Daoy (cell line): ENCODE data around the gene TXNRD3. TPM values are rescaled to one million over a fixed set of nuclear protein-coding genes. Genes with fewer than 3 reads are reported as not detected.

Experiments used
- DNase-seq: peaks from one replicate; pipeline ENCODE4 v3.0.0-alpha.2; 2015; ENCODE audit warnings: low read depth
- total RNA-seq: library from RNA; depleted of rRNA; stranded (reverse); fragments of >200 nt; shearing (Covaris generic); gene quantifications from 2 replicates; pipeline ENCODE4 v1.2.3, GENCODE V29; 2014

Gene TXNRD3
- total RNA-seq, 1 experiment from 2014 or later = 4.6 TPM

DNA sequence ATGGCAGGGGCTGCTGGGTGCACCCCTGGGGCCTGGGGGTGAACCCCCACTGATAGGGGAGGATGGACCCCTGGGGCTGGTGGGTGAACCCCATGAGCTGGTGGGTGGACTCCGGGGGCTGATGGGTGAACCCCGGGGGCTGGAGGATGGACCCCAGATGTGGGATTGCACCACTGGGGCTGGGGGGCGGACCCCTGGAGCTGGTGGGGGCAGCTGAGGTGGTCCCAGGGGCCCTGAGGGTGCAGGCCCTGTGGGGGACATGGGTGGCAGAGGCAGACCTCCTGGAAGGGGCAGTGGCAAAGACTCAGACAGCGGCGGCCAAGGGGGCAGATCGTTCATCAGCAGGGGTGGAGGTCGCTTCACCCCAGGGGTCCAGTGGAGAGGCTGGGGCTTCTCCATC is 17.4 kb upstream of the TXNRD3 start:
- no peak for DNase-seq

- no peak for DNase-seq
Measured at GRCh38 chr3:126671521-126671920, 16.6 kb upstream of the TXNRD3 start.

- no peak for DNase-seq
Measured at GRCh38 chr3:126668450-126669401, 13.8 kb upstream of the TXNRD3 start.

GRCh38 chr3:126667631-126668449 is 12.9 kb upstream of the TXNRD3 start:
- no peak for DNase-seq

- no peak for DNase-seq
Measured at GRCh38 chr3:126666658-126667528, 12.0 kb upstream of the TXNRD3 start.

DNA sequence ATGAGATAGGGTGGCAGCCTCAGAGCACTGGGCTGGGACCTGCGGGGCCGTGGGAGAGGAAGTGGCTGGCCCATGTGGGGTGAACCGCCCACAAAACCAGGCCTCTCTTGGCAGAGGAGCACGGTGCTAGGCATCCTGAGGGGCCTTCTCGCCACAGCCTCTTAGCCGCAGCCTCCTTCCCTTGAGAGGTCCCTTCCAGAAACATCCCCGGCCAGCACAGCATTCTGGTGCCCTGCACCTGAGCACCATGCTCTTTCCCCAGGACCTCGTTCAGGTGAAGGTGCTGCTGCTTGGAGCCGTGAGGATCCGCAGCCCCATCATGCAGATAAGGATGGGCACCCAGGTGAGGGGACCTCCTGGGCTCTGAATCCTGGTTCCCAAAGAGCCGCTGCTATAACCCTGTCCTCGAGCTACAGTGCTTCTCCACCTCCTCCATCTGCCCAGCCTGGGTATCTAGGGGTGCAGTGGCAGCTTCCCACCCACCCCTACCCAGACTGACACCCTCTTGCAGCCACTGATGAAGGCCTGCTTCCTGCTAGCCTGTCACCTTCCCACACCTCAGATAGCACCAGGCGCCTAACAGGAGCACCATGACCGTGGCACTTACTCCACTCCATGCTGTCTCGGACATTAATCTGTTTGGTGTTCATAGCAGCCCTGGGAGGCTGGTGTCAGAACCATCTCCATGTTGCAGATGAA is 11.2 kb upstream of the TXNRD3 start:
- DNase-seq = no peak

DNA sequence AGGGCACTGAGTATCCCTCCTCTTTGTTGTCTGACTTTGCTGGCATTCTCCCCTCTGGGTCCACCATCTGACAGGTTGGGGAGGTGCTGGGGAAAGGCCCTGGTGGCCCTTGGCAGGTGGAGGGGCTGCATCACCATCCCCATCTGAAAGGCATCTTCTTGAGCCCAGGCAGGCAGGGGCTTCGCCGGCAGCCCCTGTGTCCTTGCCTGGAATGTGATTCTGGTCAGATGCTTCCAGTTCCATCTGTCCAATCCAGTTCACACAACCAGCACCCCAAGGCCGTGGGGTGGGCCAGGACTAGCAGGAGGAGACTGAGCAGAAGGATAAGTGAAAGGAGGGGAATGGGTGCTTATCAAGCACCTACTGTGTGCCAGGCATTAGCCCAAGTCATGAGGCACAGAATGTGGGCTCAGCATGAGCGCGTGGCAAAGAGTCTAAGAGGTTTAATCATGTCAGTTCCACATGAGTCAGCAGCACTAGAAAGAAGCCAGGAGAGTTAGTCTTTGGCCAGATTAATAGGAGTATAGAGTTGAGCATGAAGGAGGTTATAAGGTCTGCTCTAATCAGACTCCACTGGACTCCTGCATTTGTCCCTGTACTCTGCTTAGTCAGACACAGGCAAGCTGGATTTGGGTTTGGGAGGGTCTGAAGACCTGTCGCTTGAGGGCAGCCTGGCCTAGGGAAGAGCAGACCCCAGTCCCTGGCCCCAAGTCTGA is 10.5 kb upstream of the TXNRD3 start:
- no peak for DNase-seq

DNA sequence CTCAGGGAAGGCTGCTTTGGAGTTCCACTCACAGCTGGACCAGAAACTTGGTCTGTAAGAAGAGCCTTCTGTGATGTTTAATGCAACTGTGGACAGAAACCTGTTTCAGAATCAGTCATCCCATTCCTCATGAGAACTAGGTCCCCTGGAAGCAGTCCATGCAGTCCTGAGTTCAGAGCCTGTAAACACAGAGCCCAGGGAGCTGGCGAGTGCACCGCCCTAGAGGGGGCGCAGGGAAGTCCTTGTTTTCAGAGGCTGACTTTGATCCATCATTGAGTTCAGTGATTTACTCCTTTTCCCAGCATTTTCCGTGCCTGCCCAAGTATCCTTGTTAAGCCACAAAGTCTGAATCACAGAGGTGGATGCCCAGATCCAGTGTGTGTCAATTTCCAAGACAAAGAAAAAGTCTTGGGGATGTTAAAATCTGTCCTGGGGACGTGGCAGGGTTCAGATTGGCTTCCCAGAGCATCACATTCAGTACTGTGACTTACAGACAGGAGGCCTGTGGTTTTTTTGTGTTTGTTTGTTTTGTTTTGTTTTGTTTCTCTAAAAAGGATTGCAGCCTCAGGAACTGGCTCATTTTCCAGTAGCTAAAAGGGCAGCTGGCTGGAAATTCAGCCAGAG is 9.8 kb upstream of the TXNRD3 start:
- no peak for DNase-seq

- DNase-seq = no peak
Measured at GRCh38 chr3:126663750-126664149, 8.8 kb upstream of the TXNRD3 start.

GRCh38 chr3:126663257-126663656 is 8.3 kb upstream of the TXNRD3 start:
- DNase-seq = no peak

DNA sequence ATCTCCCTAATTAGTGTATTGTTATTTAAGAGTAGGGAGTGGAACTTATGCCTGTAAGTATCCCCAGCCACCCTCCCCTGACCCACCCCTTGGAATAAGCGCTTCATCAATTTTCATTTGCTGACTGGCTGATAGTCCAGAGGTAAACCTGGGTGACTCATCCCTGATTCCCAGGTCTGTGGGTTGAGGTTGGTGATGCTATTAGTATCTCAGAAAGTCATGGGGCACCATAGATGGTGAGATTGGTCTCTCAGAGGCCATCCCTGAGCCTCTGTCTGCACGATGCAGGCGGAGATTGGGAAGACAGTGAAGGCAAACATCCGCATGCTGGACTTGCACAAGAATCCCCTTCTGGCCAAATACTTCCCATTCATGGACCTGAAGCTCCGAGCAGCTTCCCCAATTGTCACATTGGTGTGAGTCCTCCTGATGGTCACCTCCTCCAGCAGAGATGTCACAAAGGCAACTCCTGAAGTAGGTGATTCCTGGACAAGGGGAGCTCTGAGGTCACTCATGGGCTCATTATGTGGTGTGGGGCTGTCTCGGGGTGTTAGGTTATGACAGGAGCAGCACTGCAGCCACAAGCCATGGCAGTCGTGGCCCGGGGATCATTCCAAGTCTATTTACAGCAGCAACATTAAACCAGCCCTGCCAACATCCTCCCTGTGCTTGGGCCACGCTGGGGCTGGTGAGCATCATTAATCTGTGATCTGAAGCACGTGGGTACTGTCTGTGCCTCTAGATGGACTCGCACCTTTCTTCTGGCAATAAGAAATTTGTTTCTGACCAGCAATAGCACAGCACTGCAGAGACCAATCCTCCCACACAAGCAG is 6.8 kb upstream of the TXNRD3 start:
- DNase-seq = no peak

- no peak for DNase-seq
Measured at GRCh38 chr3:126659915-126660886, 5.3 kb upstream of the TXNRD3 start.

GRCh38 chr3:126658584-126658983 is 3.7 kb upstream of the TXNRD3 start:
- no peak for DNase-seq

DNA sequence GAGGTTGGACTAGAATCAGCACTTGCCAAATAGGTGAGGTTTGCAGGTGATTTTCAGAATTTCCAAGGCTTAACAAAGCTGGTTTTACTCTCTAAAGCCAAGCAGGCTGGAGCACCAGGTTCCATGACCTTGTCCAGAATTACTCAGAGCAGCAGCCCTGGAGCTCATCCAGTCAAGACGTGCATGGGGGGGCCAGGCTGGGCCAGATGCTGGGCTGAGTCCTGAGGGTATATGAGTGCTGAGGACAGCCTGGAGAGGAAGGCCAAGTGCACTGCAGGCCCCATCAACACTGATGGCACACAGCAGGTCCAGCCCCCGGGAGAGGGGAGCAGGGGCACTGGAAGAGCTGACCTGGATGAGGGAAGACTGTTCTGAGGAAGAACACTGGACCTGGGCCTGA is 3.0 kb upstream of the TXNRD3 start:
- DNase-seq = no peak

GRCh38 chr3:126656371-126657134 is 1.6 kb upstream of the TXNRD3 start:
- DNase-seq = no peak

GRCh38 chr3:126655887-126656286 is 963 bp upstream of the TXNRD3 start:
- DNase-seq = no peak

- DNase-seq = no peak
Measured at GRCh38 chr3:126649556-126650092, 5.3 kb downstream of the TXNRD3 start.
